Lung (tissue), 12 donors: ENCODE data around the gene DISC1. TPM values are rescaled to one million over a fixed set of nuclear protein-coding genes. Genes with fewer than 3 reads are reported as not detected.

Experiments
- ATAC-seq: fragments of 200-7000 bp; cut with Tn5 transposase; one replicate; pipeline ENCODE4 v1.9.1; 2020; ENCODE audit warnings: moderate number of reproducible peaks; ENCODE audit not compliant: insufficient read depth, low FRiP score
- DNase-seq, 3 donors: peaks; one replicate each; pipeline ENCODE4 v3.0.0-alpha.2; 2013 to 2017
- H3K27ac ChIP-seq, 2 donors: one replicate each; pipeline ENCODE4 v1.5.1; 2013; ENCODE audit warnings: mild to moderate bottlenecking in 2 of 2, moderate library complexity in 2 of 2, control low read depth in 1 of 2, inconsistent platforms in 1 of 2, low read depth in 1 of 2, low read length in 1 of 2
- H3K27me3 ChIP-seq, 3 donors: one replicate each; pipeline ENCODE4 v1.5.1; 2013; ENCODE audit warnings: low read length in 2 of 3; ENCODE audit not compliant: control insufficient read depth in 3 of 3, insufficient read depth in 3 of 3
- H3K36me3 ChIP-seq, 4 donors: one replicate each; pipeline ENCODE4 v1.5.1; 2013; ENCODE audit warnings: low read length in 4 of 4, mild to moderate bottlenecking in 1 of 4, moderate library complexity in 1 of 4; ENCODE audit not compliant: control insufficient read depth in 4 of 4, insufficient read depth in 4 of 4
- H3K4me1 ChIP-seq, 5 donors: one replicate each; pipeline ENCODE4 v1.5.1; 2013; ENCODE audit warnings: low read length in 5 of 5, mild to moderate bottlenecking in 2 of 5, moderate library complexity in 1 of 5; ENCODE audit not compliant: control insufficient read depth in 5 of 5, insufficient read depth in 5 of 5
- H3K4me3 ChIP-seq: one replicate; pipeline ENCODE4 v1.5.1; 2013; ENCODE audit warnings: mild to moderate bottlenecking, control low read depth, moderate library complexity
- H3K9ac ChIP-seq, 2 donors: one replicate each; pipeline ENCODE4 v1.5.1; 2013; ENCODE audit warnings: low read length in 2 of 2, control low read depth in 1 of 2; ENCODE audit not compliant: insufficient read depth in 1 of 2
- H3K9me3 ChIP-seq, 4 donors: one replicate each; pipeline ENCODE4 v1.5.1; 2013; ENCODE audit warnings: low read length in 3 of 4, mild to moderate bottlenecking in 1 of 4, moderate library complexity in 1 of 4; ENCODE audit not compliant: control insufficient read depth in 4 of 4, insufficient read depth in 3 of 4
- WGBS, 2 donors: extraction: QIAGEN DNeasy Blood & Tissue Kit; methylation state at CpG; one replicate each; pipeline ENCODE4 v1.1.7; 2013; 5-methylcytosine and 5-hydroxymethylcytosine counted together
- polyA plus RNA-seq, 2 donors: library from polyadenylated mRNA; stranded (reverse); fragments of 200-250 nt; gene quantifications; one replicate each; pipeline ENCODE4 v1.2.1, GENCODE V29; 2013
- total RNA-seq, 2 donors: library from RNA; depleted of rRNA in 1 of 2; stranded (reverse); fragments of >200 nt in 1 of 2; gene quantifications; one replicate each; pipeline ENCODE4 v1.2.1, GENCODE V29; 2014 to 2021
- TF ChIP-seq, protein P1 (sequence below): IDR thresholded peaks from 2 replicates; pipeline ENCODE4 v1.5.1; 2012; ENCODE audit warnings: mild to moderate bottlenecking; ENCODE audit errors: control extremely low read depth, extremely low read depth
- donor health status: control.
- donor health status: control.
- donor health status: Bipolar disorder and iron deficiency.
- donor health status: healthy.
- donor health status: DM: yes; HTN: yes; CAD: no.

Gene DISC1
- total and polyA plus RNA-seq, 4 donors, result 0.98 to 32.9 (median 6.1) TPM

DNA sequence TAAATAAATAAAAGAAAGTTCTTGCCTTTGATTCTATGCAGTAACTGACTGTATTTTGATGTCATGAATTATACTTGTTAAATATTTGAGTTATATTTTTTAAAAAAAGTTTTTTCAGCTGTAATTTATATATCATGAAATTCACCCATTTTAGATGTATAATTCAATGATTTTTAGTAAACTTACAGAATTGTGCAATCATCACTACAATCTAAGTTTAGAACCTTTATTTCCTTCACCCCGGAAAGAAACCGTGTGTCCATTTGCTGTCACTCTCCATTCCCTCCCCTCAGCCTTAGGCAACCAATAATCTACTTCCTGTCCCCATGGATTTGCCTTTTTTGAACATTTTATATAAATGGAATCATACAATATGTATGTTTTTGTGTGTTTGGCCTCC is 32.5 kb upstream of the DISC1 start:
- WGBS, 2 donors, result 35 to 42% methylated on average over 2 of the region's 2 CpGs
- Histone ChIP-seq H3K27me3 (no peaks in the 10 kb centered on the region), H3K36me3 (no peaks in the 10 kb centered on the region), H3K4me3 (no peak overlapping the region), H3K4me1 (peaks cover 0 to 7% (median 4%) of the 10 kb centered on the region in 5 donors), H3K27ac (no peak overlapping the region), H3K9ac (no peak overlapping the region), H3K9me3 (no peaks in the 10 kb centered on the region)
- ATAC-seq, result no peak
- TF ChIP-seq, protein P1, sequence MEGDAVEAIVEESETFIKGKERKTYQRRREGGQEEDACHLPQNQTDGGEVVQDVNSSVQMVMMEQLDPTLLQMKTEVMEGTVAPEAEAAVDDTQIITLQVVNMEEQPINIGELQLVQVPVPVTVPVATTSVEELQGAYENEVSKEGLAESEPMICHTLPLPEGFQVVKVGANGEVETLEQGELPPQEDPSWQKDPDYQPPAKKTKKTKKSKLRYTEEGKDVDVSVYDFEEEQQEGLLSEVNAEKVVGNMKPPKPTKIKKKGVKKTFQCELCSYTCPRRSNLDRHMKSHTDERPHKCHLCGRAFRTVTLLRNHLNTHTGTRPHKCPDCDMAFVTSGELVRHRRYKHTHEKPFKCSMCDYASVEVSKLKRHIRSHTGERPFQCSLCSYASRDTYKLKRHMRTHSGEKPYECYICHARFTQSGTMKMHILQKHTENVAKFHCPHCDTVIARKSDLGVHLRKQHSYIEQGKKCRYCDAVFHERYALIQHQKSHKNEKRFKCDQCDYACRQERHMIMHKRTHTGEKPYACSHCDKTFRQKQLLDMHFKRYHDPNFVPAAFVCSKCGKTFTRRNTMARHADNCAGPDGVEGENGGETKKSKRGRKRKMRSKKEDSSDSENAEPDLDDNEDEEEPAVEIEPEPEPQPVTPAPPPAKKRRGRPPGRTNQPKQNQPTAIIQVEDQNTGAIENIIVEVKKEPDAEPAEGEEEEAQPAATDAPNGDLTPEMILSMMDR, result no peak
- DNase-seq, result no peak

DNA sequence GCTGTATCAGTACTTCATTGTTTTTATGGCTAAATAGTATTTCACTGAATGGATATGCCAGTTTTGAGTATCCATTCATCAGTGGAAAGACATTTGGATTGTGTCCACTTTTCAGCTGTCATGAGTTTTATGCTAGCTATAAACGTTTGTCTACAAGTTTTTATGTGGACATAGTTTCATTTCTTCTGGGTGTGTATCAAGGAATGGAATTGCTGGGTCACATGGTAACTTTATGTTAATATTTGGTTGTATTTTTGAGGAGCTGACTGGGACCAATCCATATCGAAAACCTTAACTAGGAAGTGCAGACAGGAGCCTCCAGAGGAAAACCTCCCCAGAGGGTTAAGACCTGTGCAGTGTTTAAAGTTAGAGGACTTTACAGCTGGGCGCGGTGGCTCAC is 31.8 kb upstream of the DISC1 start:
- Histone ChIP-seq H3K4me1 (peaks cover 0 to 8% (median 4%) of the 10 kb centered on the region in 5 donors), H3K4me3 (no peak overlapping the region), H3K27ac (no peak overlapping the region), H3K27me3 (no peaks in the 10 kb centered on the region), H3K36me3 (no peaks in the 10 kb centered on the region), H3K9me3 (no peaks in the 10 kb centered on the region), H3K9ac (no peak overlapping the region)
- 81 to 88% methylated on average over 4 of the region's 4 CpGs for WGBS, 2 donors
- TF ChIP-seq, protein P1, result no peak
- DNase-seq (no peak), ATAC-seq (no peak)

DNA sequence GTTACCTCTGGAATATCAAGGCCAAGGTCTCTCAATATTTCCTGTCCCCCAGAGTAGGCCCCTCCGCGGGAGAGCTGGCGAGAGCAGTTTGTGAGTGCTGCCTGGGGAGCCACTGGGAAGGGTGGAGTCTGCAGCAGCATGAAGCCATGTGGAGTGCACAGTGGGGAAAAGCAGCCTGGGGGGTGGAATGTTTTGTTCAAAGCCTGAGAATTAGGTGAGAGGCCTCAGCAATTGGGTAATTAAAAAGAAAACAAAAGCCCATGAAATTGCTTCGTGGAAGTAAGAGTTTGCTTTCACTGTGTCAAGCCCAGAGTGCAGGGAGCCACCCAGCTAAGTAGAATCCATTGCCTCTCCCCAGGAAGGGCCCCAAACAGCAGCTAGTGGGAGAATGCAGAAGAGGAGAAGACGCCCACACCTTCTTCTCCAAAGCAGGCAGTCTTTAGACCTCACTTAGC is 30.2 kb upstream of the DISC1 start:
- Histone ChIP-seq H3K9ac (no peak overlapping the region), H3K36me3 (no peaks in the 10 kb centered on the region), H3K9me3 (no peaks in the 10 kb centered on the region), H3K4me3 (no peak overlapping the region), H3K4me1 (peaks cover 0 to 20% (median 4%) of the 10 kb centered on the region in 5 donors), H3K27ac (no peak overlapping the region), H3K27me3 (no peaks in the 10 kb centered on the region)
- DNase-seq (no peak), ATAC-seq (no peak)
- WGBS, 2 donors, result 49% methylated on average over 5 of the region's 5 CpGs
- TF ChIP-seq, protein P1, result no peak

DNA sequence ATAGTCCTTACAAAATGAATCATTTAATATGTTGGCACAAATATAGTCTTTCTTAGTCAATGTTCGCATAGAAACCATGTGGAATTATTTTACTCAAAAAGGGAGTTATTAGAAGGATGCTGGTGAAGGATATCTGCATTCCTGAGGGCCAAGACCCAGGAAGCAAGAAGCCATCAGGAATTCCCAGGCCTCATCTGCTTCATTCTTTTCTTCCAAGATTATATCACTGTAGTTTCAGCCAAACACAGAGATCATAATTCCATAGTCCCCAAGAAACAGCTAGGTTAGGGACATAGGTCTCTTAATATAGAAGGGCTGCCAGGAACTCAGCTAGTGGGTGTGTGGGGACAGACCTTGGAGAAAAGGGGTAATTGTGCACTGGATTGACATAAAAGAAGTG is 28.6 kb upstream of the DISC1 start:
- Histone ChIP-seq H3K9me3 (no peaks in the 10 kb centered on the region), H3K4me1 (peaks cover 0 to 31% (median 4%) of the 10 kb centered on the region in 5 donors), H3K4me3 (no peak overlapping the region), H3K27me3 (no peaks in the 10 kb centered on the region), H3K36me3 (no peaks in the 10 kb centered on the region), H3K27ac (no peak overlapping the region), H3K9ac (no peak overlapping the region)
- TF ChIP-seq, protein P1, result no peak
- DNase-seq (no peak), ATAC-seq (no peak)
- WGBS, 2 donors, result 89 to 98% methylated on average over 1 of the region's 1 CpG
